NCI-H2107 treated with DMSO at 0.1 percent for 48 hours (cell line): ENCODE measurements around the gene KLHDC4.
"Not testable (repeated sequence)": the region's sequence is repeated elsewhere in the genome, so short reads cannot be mapped to it uniquely, and the experiment has no call there.

Experiments used
- DNase-seq: peaks from one replicate; lab custom pipeline; 2025; ENCODE audit not compliant: unreplicated experiment; lab: John Stamatoyannopoulos, UW

The KLHDC4 gene

GRCh38 chr16:87685766-87686165 is 80.0 kb downstream of the KLHDC4 start:
- DNase-seq, result no peak

- DNase-seq, result no peak
Observed at GRCh38 chr16:87685405-87685755, 80.4 kb downstream of the KLHDC4 start.

GRCh38 chr16:87684711-87685404 is 80.9 kb downstream of the KLHDC4 start:
- no peak for DNase-seq

- no peak for DNase-seq
Observed at GRCh38 chr16:87684106-87684677, 81.6 kb downstream of the KLHDC4 start.

GRCh38 chr16:87682852-87683399 is 82.9 kb downstream of the KLHDC4 start:
- no peak for DNase-seq

- DNase-seq, result no peak
Observed at GRCh38 chr16:87681981-87682570, 83.7 kb downstream of the KLHDC4 start.

GRCh38 chr16:87681051-87681602 is 84.7 kb downstream of the KLHDC4 start:
- not testable (repeated sequence) for DNase-seq

- no peak for DNase-seq
Observed at GRCh38 chr16:87680272-87680644, 85.5 kb downstream of the KLHDC4 start.

- no peak for DNase-seq
Observed at GRCh38 chr16:87679593-87680271, 86.1 kb downstream of the KLHDC4 start.

GRCh38 chr16:87678618-87679017 is 87.2 kb downstream of the KLHDC4 start:
- DNase-seq, result no peak

GRCh38 chr16:87677830-87678229 is 88.0 kb downstream of the KLHDC4 start:
- no peak for DNase-seq

GRCh38 chr16:87675111-87675719 is 90.6 kb downstream of the KLHDC4 start:
- DNase-seq, result no peak

- DNase-seq, result no peak
Observed at GRCh38 chr16:87674419-87674818, 91.4 kb downstream of the KLHDC4 start.

- no peak for DNase-seq
Observed at GRCh38 chr16:87671715-87672270, 94.0 kb downstream of the KLHDC4 start.

- DNase-seq, result no peak
Observed at GRCh38 chr16:87671221-87671620, 94.6 kb downstream of the KLHDC4 start.

GRCh38 chr16:87669672-87670071 is 96.1 kb downstream of the KLHDC4 start:
- DNase-seq, result no peak

- DNase-seq, result no peak
Observed at GRCh38 chr16:87667946-87668345, 97.8 kb downstream of the KLHDC4 start.

- DNase-seq, result no peak
Observed at GRCh38 chr16:87667443-87667842, 98.3 kb downstream of the KLHDC4 start.

GRCh38 chr16:87666919-87667318 is 98.9 kb downstream of the KLHDC4 start:
- no peak for DNase-seq

GRCh38 chr16:87665193-87665592 is 100.6 kb downstream of the KLHDC4 start:
- no peak for DNase-seq

GRCh38 chr16:87664792-87665191 is 101.0 kb downstream of the KLHDC4 start:
- DNase-seq, result no peak
